Liver (tissue), 9 donors: Measurements from ENCODE around the gene STOML2. TPM values are rescaled to one million over a fixed set of nuclear protein-coding genes. Genes with fewer than 3 reads are reported as not detected.

Experiments
- DNase-seq: peaks from one replicate; pipeline ENCODE4 v3.0.0-alpha.2; 2017; ENCODE audit warnings: low spot score
- H3K27ac ChIP-seq, 2 donors: one replicate each; pipeline ENCODE4 v1.7.0; 2013; ENCODE audit warnings: inconsistent platforms in 2 of 2, low read length in 2 of 2, control low read depth in 1 of 2, low read depth in 1 of 2, mild to moderate bottlenecking in 1 of 2
- H3K27me3 ChIP-seq, 4 donors: one replicate each; pipeline versions ENCODE4 v1.6.1 to v1.7.0; 2013; ENCODE audit warnings: low read length in 3 of 4, inconsistent platforms in 1 of 4, mild to moderate bottlenecking in 1 of 4, moderate library complexity in 1 of 4; ENCODE audit not compliant: control insufficient read depth in 4 of 4, insufficient read depth in 4 of 4
- H3K36me3 ChIP-seq, 4 donors: one replicate each; pipeline versions ENCODE4 v1.6.1 to v1.7.0; 2013; ENCODE audit warnings: low read length in 3 of 4, mild to moderate bottlenecking in 3 of 4, low read depth in 1 of 4, moderate library complexity in 1 of 4; ENCODE audit not compliant: control insufficient read depth in 4 of 4, insufficient read depth in 3 of 4
- H3K4me1 ChIP-seq, 4 donors: one replicate each; pipeline versions ENCODE4 v1.6.1 to v1.7.0; 2013; ENCODE audit warnings: low read length in 3 of 4, mild to moderate bottlenecking in 3 of 4, moderate library complexity in 1 of 4; ENCODE audit not compliant: control insufficient read depth in 4 of 4, insufficient read depth in 4 of 4
- H3K4me3 ChIP-seq, 3 donors: one replicate each; pipeline versions ENCODE4 v1.6.1 to v1.7.0; 2013; ENCODE audit warnings: low read length in 3 of 3, control low read depth in 1 of 3, low read depth in 1 of 3, mild to moderate bottlenecking in 1 of 3
- H3K9ac ChIP-seq, 2 donors: one replicate each; pipeline ENCODE4 v1.7.0; 2013; ENCODE audit warnings: low read length in 2 of 2, mild to moderate bottlenecking in 2 of 2, moderate library complexity in 2 of 2, control low read depth in 1 of 2, low read depth in 1 of 2
- H3K9me3 ChIP-seq, 4 donors: one replicate each; pipeline versions ENCODE4 v1.6.1 to v1.7.0; 2013; ENCODE audit warnings: low read length in 3 of 4; ENCODE audit not compliant: control insufficient read depth in 4 of 4
- EGR1 ChIP-seq, 2 donors: IDR thresholded peaks; 2 replicates each; pipeline ENCODE4 v1.6.1; 2016 to 2018; ENCODE audit warnings: antibody characterized with exemption in 2 of 2, low read depth in 2 of 2
- FOXA1 ChIP-seq: IDR thresholded peaks from 2 replicates; pipeline ENCODE4 v1.6.1; 2016; ENCODE audit warnings: antibody characterized with exemption
- FOXA2 ChIP-seq: IDR thresholded peaks from 2 replicates; pipeline ENCODE4 v1.6.1; 2016; ENCODE audit warnings: antibody characterized with exemption
- GABPA ChIP-seq, 2 donors: IDR thresholded peaks in 1 of 2; conservative IDR thresholded peaks in 1 of 2; 2 replicates each; pipeline ENCODE4 v1.6.1; 2016; ENCODE audit warnings: antibody characterized with exemption in 2 of 2, mild to moderate bottlenecking in 1 of 2, moderate library complexity in 1 of 2
- HNF4A ChIP-seq, 2 donors: conservative IDR thresholded peaks; 2 replicates each; pipeline ENCODE4 v1.6.1; 2016; ENCODE audit warnings: antibody characterized with exemption in 2 of 2, mild to moderate bottlenecking in 2 of 2
- HNF4G ChIP-seq: IDR thresholded peaks from 2 replicates; pipeline ENCODE4 v1.6.1; 2016; ENCODE audit warnings: antibody characterized with exemption
- JUND ChIP-seq, 2 donors: IDR thresholded peaks; 2 replicates each; pipeline ENCODE4 v1.6.1; 2016; ENCODE audit warnings: antibody characterized with exemption in 2 of 2
- NR2F2 ChIP-seq: IDR thresholded peaks from 2 replicates; pipeline ENCODE4 v1.6.1; 2016; ENCODE audit warnings: antibody characterized with exemption
- RAD21 ChIP-seq, 2 donors: IDR thresholded peaks; 2 replicates each; pipeline ENCODE4 v1.6.1; 2016; ENCODE audit warnings: antibody characterized with exemption in 2 of 2, mild to moderate bottlenecking in 2 of 2
- RXRA ChIP-seq, 2 donors: IDR thresholded peaks; 2 replicates each; pipeline ENCODE4 v1.6.1; 2017 to 2018; ENCODE audit warnings: antibody characterized with exemption in 2 of 2, mild to moderate bottlenecking in 1 of 2
- SP1 ChIP-seq: IDR thresholded peaks from 2 replicates; pipeline ENCODE4 v1.6.1; 2018; ENCODE audit warnings: antibody characterized with exemption, mild to moderate bottlenecking
- TAF1 ChIP-seq: conservative IDR thresholded peaks from 2 replicates; pipeline ENCODE4 v1.6.1; 2016; ENCODE audit warnings: antibody characterized with exemption, mild to moderate bottlenecking
- YY1 ChIP-seq: IDR thresholded peaks from 2 replicates; pipeline ENCODE4 v1.6.1; 2016; ENCODE audit warnings: antibody characterized with exemption, mild to moderate bottlenecking
- WGBS: extraction: QIAGEN DNeasy Blood & Tissue Kit; methylation state at CpG from one replicate; pipeline ENCODE4 v1.1.7; 2013; 5-methylcytosine and 5-hydroxymethylcytosine counted together
- polyA plus RNA-seq, 2 donors: library from polyadenylated mRNA; stranded (reverse) in 1 of 2; unstranded in 1 of 2; fragments of 200-250 nt in 1 of 2; fragments of >200 nt in 1 of 2; fragmentation: Nextera tagmentation in 1 of 2; extraction: Ambion mirVana in 1 of 2; gene quantifications; one replicate each; pipeline versions ENCODE4 v1.2.1 to v1.2.3, GENCODE V29; 2013 to 2015
- total RNA-seq, 2 donors: library from RNA; depleted of rRNA; stranded (reverse); fragments of >200 nt; gene quantifications; one replicate each; pipeline ENCODE4 v1.2.3, GENCODE V29; 2014
- TF ChIP-seq, protein P1 (sequence below): fragments of 150-350 bp; IDR thresholded peaks from 2 replicates; pipeline ENCODE4 v1.5.1; 2017; ENCODE audit warnings: improper control_type of control experiment, low read depth, low read length; ENCODE audit not compliant: missing input control
- TF ChIP-seq, protein P2 (sequence below): IDR thresholded peaks from 2 replicates; pipeline ENCODE4 v1.6.1; 2016; ENCODE audit warnings: antibody characterized with exemption
- TF ChIP-seq, protein P3 (sequence below): IDR thresholded peaks from 2 replicates; pipeline ENCODE4 v1.6.1; 2016; ENCODE audit warnings: antibody characterized with exemption, mild to moderate bottlenecking
- TF ChIP-seq, protein P4 (sequence below): IDR thresholded peaks from 2 replicates; pipeline ENCODE4 v1.6.1; 2016; ENCODE audit warnings: antibody characterized with exemption
- TF ChIP-seq, protein P5 (sequence below): IDR thresholded peaks from 2 replicates; pipeline ENCODE4 v1.6.1; 2016; ENCODE audit warnings: antibody characterized with exemption
- donor health status: healthy.
- donor health status: healthy.
- donor health status: healthy.
- donor health status: healthy.
- donor health status: healthy.

The STOML2 gene
- total and polyA plus RNA-seq, 4 donors, result 77.8 to 96.8 (median 81.5) TPM

DNA sequence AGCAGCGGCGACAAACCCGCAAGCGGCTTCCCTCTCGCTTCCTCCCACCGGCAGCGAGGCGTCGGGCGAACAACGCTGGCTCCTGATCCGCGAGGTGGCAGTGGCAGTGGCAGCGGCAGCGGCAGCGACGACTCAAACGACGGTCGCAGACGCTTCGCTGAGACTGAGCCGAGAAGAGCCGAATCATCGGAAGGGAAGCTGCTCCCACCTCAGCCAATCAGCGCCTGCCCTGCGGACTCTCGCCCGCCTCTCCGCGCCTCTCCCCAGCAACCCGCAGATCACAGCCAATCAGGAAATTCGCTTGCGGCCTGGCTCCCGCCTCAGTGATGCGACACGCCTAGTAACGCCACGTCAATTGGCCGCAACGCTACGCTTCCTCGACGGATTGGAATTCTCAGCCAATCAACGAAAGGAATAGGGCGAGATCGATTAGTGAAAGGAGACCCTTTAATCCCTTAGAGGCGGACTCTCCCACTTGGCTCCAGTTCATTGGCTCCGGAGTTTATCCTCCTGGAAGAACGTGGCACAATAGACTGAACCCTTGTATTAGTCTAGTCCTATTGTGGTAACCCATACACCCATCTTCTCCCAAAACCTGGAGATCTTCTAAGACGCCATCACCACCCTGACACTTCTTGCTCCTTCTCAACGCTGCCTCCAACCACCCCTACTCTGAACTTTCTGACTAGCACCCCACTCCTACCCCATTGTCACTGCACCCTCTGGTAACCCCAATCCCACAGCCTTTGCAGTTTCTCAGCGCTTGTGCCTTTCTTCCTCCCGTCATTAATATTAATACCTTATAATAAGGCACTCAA, 30.3 kb downstream of the STOML2 start, which contains the start of gene VCP:
Gene VCP, minus strand, starts transcription at position 165 of the 818 bp plus-strand sequence. CDS start 272 bp downstream, outside the sequence.
- H3K36me3 ChIP-seq, result peaks cover 3 to 9% (median 4%) of the 10 kb centered on the region in 4 donors
- 5% methylated on average over 54 of the region's 54 CpGs for WGBS

More for the DNA sequence above, 30.3 kb downstream of the STOML2 start, which contains the start of gene VCP:
- TF ChIP-seq EGR1 (IDR thresholded peaks at IDR 0.05; ENCODE audit: low read depth in 2 of 2), result no peak
- peak in 1 of 2 donors; percentile 9 for TF ChIP-seq RXRA (IDR thresholded peaks at IDR 0.05)
- peak in 1 of 2 donors; percentile 49 for TF ChIP-seq GABPA (IDR thresholded peaks at IDR 0.05 in 1 of 2, conservative IDR thresholded peaks at IDR 0.05 in 1 of 2)
- TF ChIP-seq TAF1, result peak; percentile 69
- TF ChIP-seq, protein P1, sequence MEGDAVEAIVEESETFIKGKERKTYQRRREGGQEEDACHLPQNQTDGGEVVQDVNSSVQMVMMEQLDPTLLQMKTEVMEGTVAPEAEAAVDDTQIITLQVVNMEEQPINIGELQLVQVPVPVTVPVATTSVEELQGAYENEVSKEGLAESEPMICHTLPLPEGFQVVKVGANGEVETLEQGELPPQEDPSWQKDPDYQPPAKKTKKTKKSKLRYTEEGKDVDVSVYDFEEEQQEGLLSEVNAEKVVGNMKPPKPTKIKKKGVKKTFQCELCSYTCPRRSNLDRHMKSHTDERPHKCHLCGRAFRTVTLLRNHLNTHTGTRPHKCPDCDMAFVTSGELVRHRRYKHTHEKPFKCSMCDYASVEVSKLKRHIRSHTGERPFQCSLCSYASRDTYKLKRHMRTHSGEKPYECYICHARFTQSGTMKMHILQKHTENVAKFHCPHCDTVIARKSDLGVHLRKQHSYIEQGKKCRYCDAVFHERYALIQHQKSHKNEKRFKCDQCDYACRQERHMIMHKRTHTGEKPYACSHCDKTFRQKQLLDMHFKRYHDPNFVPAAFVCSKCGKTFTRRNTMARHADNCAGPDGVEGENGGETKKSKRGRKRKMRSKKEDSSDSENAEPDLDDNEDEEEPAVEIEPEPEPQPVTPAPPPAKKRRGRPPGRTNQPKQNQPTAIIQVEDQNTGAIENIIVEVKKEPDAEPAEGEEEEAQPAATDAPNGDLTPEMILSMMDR, result no peak
- TF ChIP-seq SP1, result peak; percentile 95
- no peak for TF ChIP-seq FOXA1
- TF ChIP-seq, protein P2, sequence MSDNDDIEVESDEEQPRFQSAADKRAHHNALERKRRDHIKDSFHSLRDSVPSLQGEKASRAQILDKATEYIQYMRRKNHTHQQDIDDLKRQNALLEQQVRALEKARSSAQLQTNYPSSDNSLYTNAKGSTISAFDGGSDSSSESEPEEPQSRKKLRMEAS, result no peak
- TF ChIP-seq NR2F2, result no peak
- TF ChIP-seq RAD21 (IDR thresholded peaks at IDR 0.05), result no peak
- peak; percentile 44 to 55 for TF ChIP-seq HNF4A (conservative IDR thresholded peaks at IDR 0.05)
- no peak for TF ChIP-seq HNF4G
- no peak for TF ChIP-seq FOXA2
- peak; percentile 51 for TF ChIP-seq YY1
- TF ChIP-seq, protein P3, sequence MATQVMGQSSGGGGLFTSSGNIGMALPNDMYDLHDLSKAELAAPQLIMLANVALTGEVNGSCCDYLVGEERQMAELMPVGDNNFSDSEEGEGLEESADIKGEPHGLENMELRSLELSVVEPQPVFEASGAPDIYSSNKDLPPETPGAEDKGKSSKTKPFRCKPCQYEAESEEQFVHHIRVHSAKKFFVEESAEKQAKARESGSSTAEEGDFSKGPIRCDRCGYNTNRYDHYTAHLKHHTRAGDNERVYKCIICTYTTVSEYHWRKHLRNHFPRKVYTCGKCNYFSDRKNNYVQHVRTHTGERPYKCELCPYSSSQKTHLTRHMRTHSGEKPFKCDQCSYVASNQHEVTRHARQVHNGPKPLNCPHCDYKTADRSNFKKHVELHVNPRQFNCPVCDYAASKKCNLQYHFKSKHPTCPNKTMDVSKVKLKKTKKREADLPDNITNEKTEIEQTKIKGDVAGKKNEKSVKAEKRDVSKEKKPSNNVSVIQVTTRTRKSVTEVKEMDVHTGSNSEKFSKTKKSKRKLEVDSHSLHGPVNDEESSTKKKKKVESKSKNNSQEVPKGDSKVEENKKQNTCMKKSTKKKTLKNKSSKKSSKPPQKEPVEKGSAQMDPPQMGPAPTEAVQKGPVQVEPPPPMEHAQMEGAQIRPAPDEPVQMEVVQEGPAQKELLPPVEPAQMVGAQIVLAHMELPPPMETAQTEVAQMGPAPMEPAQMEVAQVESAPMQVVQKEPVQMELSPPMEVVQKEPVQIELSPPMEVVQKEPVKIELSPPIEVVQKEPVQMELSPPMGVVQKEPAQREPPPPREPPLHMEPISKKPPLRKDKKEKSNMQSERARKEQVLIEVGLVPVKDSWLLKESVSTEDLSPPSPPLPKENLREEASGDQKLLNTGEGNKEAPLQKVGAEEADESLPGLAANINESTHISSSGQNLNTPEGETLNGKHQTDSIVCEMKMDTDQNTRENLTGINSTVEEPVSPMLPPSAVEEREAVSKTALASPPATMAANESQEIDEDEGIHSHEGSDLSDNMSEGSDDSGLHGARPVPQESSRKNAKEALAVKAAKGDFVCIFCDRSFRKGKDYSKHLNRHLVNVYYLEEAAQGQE, result peak; percentile 63
- TF ChIP-seq, protein P4, sequence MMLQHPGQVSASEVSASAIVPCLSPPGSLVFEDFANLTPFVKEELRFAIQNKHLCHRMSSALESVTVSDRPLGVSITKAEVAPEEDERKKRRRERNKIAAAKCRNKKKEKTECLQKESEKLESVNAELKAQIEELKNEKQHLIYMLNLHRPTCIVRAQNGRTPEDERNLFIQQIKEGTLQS, result no peak
- TF ChIP-seq, protein P5, sequence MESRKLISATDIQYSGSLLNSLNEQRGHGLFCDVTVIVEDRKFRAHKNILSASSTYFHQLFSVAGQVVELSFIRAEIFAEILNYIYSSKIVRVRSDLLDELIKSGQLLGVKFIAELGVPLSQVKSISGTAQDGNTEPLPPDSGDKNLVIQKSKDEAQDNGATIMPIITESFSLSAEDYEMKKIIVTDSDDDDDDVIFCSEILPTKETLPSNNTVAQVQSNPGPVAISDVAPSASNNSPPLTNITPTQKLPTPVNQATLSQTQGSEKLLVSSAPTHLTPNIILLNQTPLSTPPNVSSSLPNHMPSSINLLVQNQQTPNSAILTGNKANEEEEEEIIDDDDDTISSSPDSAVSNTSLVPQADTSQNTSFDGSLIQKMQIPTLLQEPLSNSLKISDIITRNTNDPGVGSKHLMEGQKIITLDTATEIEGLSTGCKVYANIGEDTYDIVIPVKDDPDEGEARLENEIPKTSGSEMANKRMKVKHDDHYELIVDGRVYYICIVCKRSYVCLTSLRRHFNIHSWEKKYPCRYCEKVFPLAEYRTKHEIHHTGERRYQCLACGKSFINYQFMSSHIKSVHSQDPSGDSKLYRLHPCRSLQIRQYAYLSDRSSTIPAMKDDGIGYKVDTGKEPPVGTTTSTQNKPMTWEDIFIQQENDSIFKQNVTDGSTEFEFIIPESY, result no peak
- TF ChIP-seq JUND (IDR thresholded peaks at IDR 0.05), result no peak
- H3K9ac ChIP-seq, result peak within 1 kb of the TSS; percentile 93 to 97
- DNase-seq, result peak; percentile 94
- peak within 1 kb of the TSS; percentile 88 to 99 (median 93) for H3K4me3 ChIP-seq
- peak within 1 kb of the TSS; percentile 98 to 100 for H3K27ac ChIP-seq
- H3K9me3 ChIP-seq, result no peaks in the 10 kb centered on the region
- peaks cover 9 to 31% (median 28%) of the 10 kb centered on the region in 4 donors for H3K4me1 ChIP-seq
- H3K27me3 ChIP-seq, result no peaks in the 10 kb centered on the region
